Measurements from ENCODE around the gene CRIP2. TPM values are rescaled to one million over a fixed set of nuclear protein-coding genes. Genes with fewer than 3 reads are reported as not detected.

Gene CRIP2
- total RNA-seq, 4 donors from 2014 or later, result 101 to 160 (median 136) TPM

DNA sequence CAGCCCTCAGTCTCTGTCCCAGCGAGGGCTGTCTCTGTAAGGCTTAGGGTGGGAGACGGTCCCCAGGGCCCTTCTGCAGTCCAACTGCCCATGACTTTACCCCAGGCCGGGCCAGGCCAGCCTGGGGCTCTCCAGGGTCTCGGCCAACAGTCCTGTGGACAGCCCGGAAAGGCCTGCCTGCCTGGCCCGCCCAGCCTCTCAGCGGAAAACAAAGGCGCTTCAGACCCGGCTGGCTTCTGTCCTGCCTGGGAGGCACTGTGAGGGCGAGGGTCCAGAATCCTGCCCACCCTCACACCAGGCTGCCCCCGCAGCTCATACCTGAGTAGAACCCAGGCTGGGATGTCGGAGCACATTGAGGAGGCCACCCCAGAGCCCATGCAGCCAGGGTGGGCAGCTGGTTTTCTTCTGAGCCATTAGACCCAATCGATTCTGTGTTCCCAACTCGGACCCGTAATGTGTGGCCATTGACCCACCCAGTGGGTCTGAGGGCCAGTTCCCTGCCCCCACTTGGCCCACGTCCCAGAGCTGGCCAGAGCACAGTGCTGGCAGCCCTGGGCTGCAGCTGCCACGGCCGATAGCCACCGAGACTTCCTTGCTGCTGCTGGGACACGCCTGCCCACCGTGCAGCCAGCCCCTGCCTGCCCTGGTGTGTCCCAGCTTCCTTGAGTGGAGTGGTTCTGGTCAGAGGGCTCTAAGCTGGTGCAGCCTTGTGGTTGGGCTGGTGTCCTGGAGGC, 1.6 kb downstream of the CRIP2 start:
- TF ChIP-seq POLR2A (IDR thresholded peaks at IDR 0.05), result peak in 1 of 2 donors; percentile 86
- TF ChIP-seq, protein P1, sequence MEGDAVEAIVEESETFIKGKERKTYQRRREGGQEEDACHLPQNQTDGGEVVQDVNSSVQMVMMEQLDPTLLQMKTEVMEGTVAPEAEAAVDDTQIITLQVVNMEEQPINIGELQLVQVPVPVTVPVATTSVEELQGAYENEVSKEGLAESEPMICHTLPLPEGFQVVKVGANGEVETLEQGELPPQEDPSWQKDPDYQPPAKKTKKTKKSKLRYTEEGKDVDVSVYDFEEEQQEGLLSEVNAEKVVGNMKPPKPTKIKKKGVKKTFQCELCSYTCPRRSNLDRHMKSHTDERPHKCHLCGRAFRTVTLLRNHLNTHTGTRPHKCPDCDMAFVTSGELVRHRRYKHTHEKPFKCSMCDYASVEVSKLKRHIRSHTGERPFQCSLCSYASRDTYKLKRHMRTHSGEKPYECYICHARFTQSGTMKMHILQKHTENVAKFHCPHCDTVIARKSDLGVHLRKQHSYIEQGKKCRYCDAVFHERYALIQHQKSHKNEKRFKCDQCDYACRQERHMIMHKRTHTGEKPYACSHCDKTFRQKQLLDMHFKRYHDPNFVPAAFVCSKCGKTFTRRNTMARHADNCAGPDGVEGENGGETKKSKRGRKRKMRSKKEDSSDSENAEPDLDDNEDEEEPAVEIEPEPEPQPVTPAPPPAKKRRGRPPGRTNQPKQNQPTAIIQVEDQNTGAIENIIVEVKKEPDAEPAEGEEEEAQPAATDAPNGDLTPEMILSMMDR (IDR thresholded peaks at IDR 0.05), result peak in 1 of 6 experiments; percentile 29
- Histone ChIP-seq H3K27ac (peak overlapping the region; percentile 79 to 94 (median 92)), H3K4me3 (replicated peaks in 1 of 3) (peak overlapping the region in 1 of 3 donors; percentile 69), H3K9me3 (no peaks in the 10 kb centered on the region), H3K27me3 (no peaks in the 10 kb centered on the region), H3K4me1 (peaks cover 52 to 61% of the 10 kb centered on the region in 2 donors), H3K36me3 (peaks cover 4 to 6% of the 10 kb centered on the region in 2 donors)
- peak; percentile 95 to 96 for DNase-seq
- 0 to 2% methylated on average over 9 to 10 of the region's 21 CpGs for WGBS, 2 donors
- intact Hi-C loops (cut with DNase I), result loop anchor here (10.0 kb wide), 1 partner anchor 401 kb away; no protein-coding TSS in a partner anchor

DNA sequence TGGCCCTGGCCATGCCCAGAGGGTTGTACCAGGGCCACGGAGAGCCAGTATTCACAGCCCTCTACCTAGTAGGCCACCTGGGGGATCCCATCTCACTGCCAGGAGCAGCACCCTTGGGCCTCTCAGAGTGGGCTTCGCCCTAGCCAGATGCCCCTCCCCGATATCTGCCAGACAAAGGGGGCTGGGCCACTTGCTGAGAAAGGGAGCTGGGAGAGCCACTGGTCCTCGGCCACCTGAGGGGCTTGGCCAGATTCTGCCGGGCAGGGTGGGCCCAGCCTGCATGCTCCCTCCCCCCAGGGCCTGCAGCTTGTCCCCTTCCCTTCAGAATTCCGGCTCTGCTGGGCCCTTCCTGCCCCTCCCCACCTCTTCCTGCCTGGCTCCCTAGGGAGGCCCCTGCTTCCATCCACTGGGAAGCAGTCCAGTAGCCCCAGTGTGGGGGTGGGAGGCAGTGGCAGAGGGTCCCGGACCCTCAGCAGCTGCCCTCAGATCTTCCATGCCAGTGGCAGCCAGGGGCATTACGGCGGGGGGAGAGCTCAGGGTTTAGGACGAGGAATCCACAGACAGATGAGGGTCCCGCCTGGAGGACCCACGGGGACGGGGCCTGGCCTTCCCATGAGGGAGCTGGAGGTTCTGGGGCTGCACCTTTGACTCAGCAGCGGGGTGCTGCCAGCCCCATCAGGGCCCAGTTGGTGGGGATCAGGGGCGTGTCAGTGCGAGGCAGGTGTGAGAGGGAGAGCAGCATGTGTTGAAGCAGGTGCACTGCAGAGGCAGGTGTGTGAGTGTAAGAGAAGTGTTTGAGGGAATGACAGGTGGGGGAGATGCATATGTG, 2.4 kb downstream of the CRIP2 start:
- Histone ChIP-seq H3K4me1 (peaks cover 52 to 61% of the 10 kb centered on the region in 2 donors), H3K27me3 (no peaks in the 10 kb centered on the region), H3K27ac (peak overlapping the region; percentile 79 to 94 (median 92)), H3K4me3 (replicated peaks in 1 of 3) (peak overlapping the region in 1 of 3 donors; percentile 69), H3K36me3 (peaks cover 4 to 6% of the 10 kb centered on the region in 2 donors), H3K9me3 (no peaks in the 10 kb centered on the region)
- TF ChIP-seq POLR2A (IDR thresholded peaks at IDR 0.05), result no peak
- TF ChIP-seq, protein P1 (IDR thresholded peaks at IDR 0.05), result no peak
- WGBS, 2 donors, result 27 to 55% methylated on average over 8 to 15 of the region's 16 CpGs
- DNase-seq, result no peak
- intact Hi-C loops (cut with DNase I), result loop anchor here (10.0 kb wide), 1 partner anchor 402 kb away; no protein-coding TSS in a partner anchor

DNA sequence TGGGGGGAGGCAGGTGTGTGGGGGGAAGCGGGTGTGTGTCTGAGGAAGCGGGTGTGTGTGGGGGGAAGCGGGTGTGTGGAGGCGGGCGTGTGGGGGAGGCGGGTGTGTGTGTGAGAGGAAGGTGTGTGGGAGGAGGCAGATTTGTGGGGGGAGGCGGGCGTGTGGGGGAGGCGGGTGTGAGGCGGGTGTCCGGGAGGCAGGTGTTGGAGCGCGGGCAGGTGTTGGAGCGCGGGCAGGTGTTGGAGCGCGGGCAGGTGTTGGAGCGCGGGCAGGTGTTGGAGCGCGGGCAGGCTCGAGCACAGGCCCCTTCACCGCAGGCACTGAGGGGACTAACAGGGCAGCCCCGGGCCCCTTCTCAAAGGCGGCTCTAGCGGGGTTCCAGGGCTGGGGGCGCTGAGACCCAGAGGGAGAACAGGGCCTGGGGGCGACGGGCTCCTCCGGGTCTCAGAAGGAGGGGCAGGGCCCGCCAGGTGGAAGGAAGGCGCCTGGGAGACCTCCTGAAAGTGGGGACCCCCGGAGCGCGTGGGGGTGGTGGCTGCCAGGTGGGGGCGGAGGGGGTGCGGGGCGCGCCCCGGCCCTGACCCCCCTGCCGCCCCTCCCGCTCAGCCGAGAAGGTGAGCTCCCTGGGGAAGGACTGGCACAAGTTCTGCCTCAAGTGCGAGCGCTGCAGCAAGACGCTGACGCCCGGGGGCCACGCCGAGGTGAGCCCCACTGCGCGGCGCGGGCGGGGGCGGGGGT, 3.2 kb downstream of the CRIP2 start:
- peak overlapping the region in 1 of 3 donors; percentile 79 for H3K27ac ChIP-seq
- no peaks in the 10 kb centered on the region for H3K9me3 ChIP-seq
- no peak for DNase-seq
- H3K27me3 ChIP-seq, result no peaks in the 10 kb centered on the region
- intact Hi-C loops (cut with DNase I), result loop anchor here (10.0 kb wide), 1 partner anchor 403 kb away; no protein-coding TSS in a partner anchor
- 65 to 67% methylated on average over 19 to 45 of the region's 56 CpGs for WGBS, 2 donors
- peaks cover 52 to 61% of the 10 kb centered on the region in 2 donors for H3K4me1 ChIP-seq
- no peak overlapping the region for H3K4me3 ChIP-seq (replicated peaks in 1 of 3)
- peaks cover 4 to 6% of the 10 kb centered on the region in 2 donors for H3K36me3 ChIP-seq
- no peak for TF ChIP-seq POLR2A (IDR thresholded peaks at IDR 0.05)
- TF ChIP-seq, protein P1 (IDR thresholded peaks at IDR 0.05), result no peak

DNA sequence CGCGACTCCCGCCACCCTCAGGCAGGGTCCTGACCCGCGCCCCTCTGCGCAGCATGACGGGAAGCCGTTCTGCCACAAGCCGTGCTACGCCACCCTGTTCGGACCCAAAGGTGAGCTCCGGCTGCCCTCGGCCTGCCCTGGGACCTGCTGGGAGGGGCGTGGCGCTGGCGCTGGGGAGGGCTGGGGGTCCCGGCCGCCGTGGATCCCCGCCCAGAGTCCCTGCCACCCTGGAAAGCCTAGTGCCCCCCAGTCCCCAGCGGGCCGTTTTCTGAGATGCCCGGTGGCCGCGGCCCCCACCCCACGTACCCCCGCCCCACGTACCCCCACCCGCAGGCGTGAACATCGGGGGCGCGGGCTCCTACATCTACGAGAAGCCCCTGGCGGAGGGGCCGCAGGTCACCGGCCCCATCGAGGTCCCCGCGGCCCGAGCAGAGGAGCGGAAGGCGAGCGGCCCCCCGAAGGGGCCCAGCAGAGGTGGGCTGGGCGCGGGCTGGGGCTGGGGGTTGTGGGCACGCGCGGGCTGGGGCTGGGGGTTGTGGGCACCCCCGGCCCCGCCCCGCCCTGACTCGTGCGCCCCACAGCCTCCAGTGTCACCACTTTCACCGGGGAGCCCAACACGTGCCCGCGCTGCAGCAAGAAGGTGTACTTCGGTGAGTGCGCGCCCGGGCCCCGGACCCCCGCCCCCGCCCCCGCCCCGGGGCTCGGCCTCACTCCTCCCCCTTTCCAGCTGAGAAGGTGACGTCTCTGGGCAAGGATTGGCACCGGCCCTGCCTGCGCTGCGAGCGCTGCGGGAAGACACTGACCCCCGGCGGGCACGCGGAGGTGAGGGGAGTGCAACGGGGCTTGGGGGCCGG, 4.0 kb downstream of the CRIP2 start:
- Histone ChIP-seq H3K27me3 (no peaks in the 10 kb centered on the region), H3K36me3 (peaks cover 4 to 6% of the 10 kb centered on the region in 2 donors), H3K27ac (no peak overlapping the region), H3K9me3 (no peaks in the 10 kb centered on the region), H3K4me3 (replicated peaks in 1 of 3) (no peak overlapping the region), H3K4me1 (peaks cover 52 to 61% of the 10 kb centered on the region in 2 donors)
- TF ChIP-seq, protein P1 (IDR thresholded peaks at IDR 0.05), result no peak
- TF ChIP-seq POLR2A (IDR thresholded peaks at IDR 0.05), result no peak
- intact Hi-C loops (cut with DNase I), result loop anchor here (10.0 kb wide), 1 partner anchor 404 kb away; no protein-coding TSS in a partner anchor
- no peak for DNase-seq
- WGBS, 2 donors, result 47% methylated on average over 7 of the region's 81 CpGs; no CpG with 5 or more reads in 1 of the 2 donors
